GM21723 (cell line): ENCODE measurements around the gene PRDM16.

Experiments
- ATAC-seq: cut with Tn5 transposase; IDR thresholded peaks from one replicate; pipeline ENCODE4 v1.9.1; 2021; ENCODE audit warnings: mild to moderate bottlenecking, moderate library complexity; ENCODE audit not compliant: unreplicated experiment

Gene PRDM16

GRCh38 chr1:3219005-3219790 is 150.2 kb downstream of the PRDM16 start:
- ATAC-seq = no peak

- no peak for ATAC-seq
These were observed 150.9 kb downstream of the PRDM16 start for GRCh38 chr1:3219791-3220467.

- ATAC-seq = no peak
These were observed 152.4 kb downstream of the PRDM16 start for GRCh38 chr1:3221112-3222041.

- ATAC-seq = no peak
These were observed 153.2 kb downstream of the PRDM16 start for GRCh38 chr1:3222042-3222692.

GRCh38 chr1:3225661-3226060 is 156.7 kb downstream of the PRDM16 start:
- ATAC-seq = no peak

GRCh38 chr1:3226191-3226590 is 157.2 kb downstream of the PRDM16 start:
- no peak for ATAC-seq

GRCh38 chr1:3226701-3227350 is 157.8 kb downstream of the PRDM16 start:
- no peak for ATAC-seq

- ATAC-seq = no peak
These were observed 158.3 kb downstream of the PRDM16 start for GRCh38 chr1:3227351-3227704.

- no peak for ATAC-seq
These were observed 158.9 kb downstream of the PRDM16 start for GRCh38 chr1:3227893-3228292.

GRCh38 chr1:3229081-3229725 is 160.2 kb downstream of the PRDM16 start:
- ATAC-seq = no peak

GRCh38 chr1:3230553-3230952 is 161.6 kb downstream of the PRDM16 start:
- ATAC-seq = no peak

- no peak for ATAC-seq
These were observed 162.2 kb downstream of the PRDM16 start for GRCh38 chr1:3231245-3231644.

- no peak for ATAC-seq
These were observed 162.8 kb downstream of the PRDM16 start for GRCh38 chr1:3231826-3232225.

- no peak for ATAC-seq
These were observed 164.0 kb downstream of the PRDM16 start for GRCh38 chr1:3233031-3233430.

- no peak for ATAC-seq
These were observed 164.5 kb downstream of the PRDM16 start for GRCh38 chr1:3233551-3233950.

- no peak for ATAC-seq
These were observed 165.3 kb downstream of the PRDM16 start for GRCh38 chr1:3234281-3234680.

GRCh38 chr1:3234956-3235355 is 166.0 kb downstream of the PRDM16 start:
- no peak for ATAC-seq

GRCh38 chr1:3235496-3235895 is 166.5 kb downstream of the PRDM16 start:
- ATAC-seq = no peak

- ATAC-seq = no peak
These were observed 167.4 kb downstream of the PRDM16 start for GRCh38 chr1:3236361-3236760.

- no peak for ATAC-seq
These were observed 168.0 kb downstream of the PRDM16 start for GRCh38 chr1:3236955-3237354.
